GM19467 (cell line): ENCODE results near the gene ASB2.

Experiments used
- ATAC-seq: cut with Tn5 transposase; IDR thresholded peaks from one replicate; pipeline ENCODE4 v1.9.1; 2021; ENCODE audit warnings: mild to moderate bottlenecking, moderate library complexity; ENCODE audit not compliant: unreplicated experiment

Gene ASB2

GRCh38 chr14:94001501-94002396, 25.4 kb upstream of the ASB2 start:
- peak; percentile 72 for ATAC-seq

GRCh38 chr14:94001016-94001415, 24.6 kb upstream of the ASB2 start:
- ATAC-seq = no peak

- no peak for ATAC-seq
Measured at GRCh38 chr14:94000267-94000666, 23.9 kb upstream of the ASB2 start.

- ATAC-seq = no peak
Measured at GRCh38 chr14:93999573-93999972, 23.2 kb upstream of the ASB2 start.

GRCh38 chr14:93998871-93999403, 22.6 kb upstream of the ASB2 start:
- no peak for ATAC-seq

GRCh38 chr14:93997916-93998870, 21.8 kb upstream of the ASB2 start:
- ATAC-seq = no peak

GRCh38 chr14:93997082-93997481, 20.7 kb upstream of the ASB2 start, which contains the start of gene CCDC197:
Gene CCDC197 (plus strand): TSS chr14:93997301. CDS start chr14:93998132, 831 bp downstream.
- ATAC-seq = no peak

- no peak for ATAC-seq
Measured at GRCh38 chr14:93996130-93996695, 19.8 kb upstream of the ASB2 start.

GRCh38 chr14:93994919-93995682, 18.7 kb upstream of the ASB2 start:
- no peak for ATAC-seq

- ATAC-seq = no peak
Measured at GRCh38 chr14:93993382-93993781, 17.0 kb upstream of the ASB2 start.

GRCh38 chr14:93991649-93992048, 15.3 kb upstream of the ASB2 start:
- ATAC-seq = no peak

GRCh38 chr14:93991212-93991611, 14.8 kb upstream of the ASB2 start:
- ATAC-seq = no peak

- ATAC-seq = no peak
Measured at GRCh38 chr14:93989939-93990338, 13.6 kb upstream of the ASB2 start.

GRCh38 chr14:93987815-93988476, 11.6 kb upstream of the ASB2 start:
- no peak for ATAC-seq

- no peak for ATAC-seq
Measured at GRCh38 chr14:93987376-93987775, 11.0 kb upstream of the ASB2 start.

- ATAC-seq = no peak
Measured at GRCh38 chr14:93986955-93987354, 10.6 kb upstream of the ASB2 start.

- ATAC-seq = no peak
Measured at GRCh38 chr14:93984987-93985410, 8.6 kb upstream of the ASB2 start.

- no peak for ATAC-seq
Measured at GRCh38 chr14:93984070-93984469, 7.7 kb upstream of the ASB2 start.

GRCh38 chr14:93982230-93983007, 6.0 kb upstream of the ASB2 start:
- no peak for ATAC-seq
